GM18870 (cell line): ENCODE results near the gene ANKS1A.
"Not testable (repeated sequence)": the region's sequence is repeated elsewhere in the genome, so short reads cannot be mapped to it uniquely, and the experiment has no call there.

Experiments
- ATAC-seq: cut with Tn5 transposase; IDR thresholded peaks from one replicate; pipeline ENCODE4 v1.9.1; 2021; ENCODE audit warnings: moderate library complexity; ENCODE audit not compliant: unreplicated experiment

The ANKS1A gene

DNA sequence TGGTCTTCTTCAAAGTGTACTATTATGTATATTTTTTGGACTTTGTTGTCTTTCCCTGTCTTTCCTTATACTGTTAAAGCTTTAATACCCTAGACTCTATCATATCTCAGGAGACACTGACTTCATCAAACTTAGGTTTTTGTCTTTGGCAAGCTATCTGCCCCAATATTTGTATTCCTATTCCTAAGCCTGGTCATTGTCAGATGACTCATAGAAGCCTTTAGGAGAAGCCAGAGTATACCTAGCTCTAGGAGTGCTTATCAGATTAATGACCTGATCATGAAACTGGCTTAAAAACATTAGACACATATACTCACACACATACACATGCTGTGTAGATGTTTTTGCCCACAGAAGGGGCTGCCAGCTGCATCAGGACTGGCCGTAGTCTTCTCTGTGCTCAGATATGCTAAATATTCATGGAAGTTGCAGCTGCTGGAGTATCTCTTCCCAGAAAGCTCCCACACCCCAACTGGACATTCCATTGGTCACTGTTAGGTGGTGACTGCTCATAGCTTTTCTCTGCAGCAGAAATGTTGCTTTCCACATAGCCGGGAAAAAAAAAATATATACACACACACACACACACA lies 102.0 kb downstream of the ANKS1A start:
- no peak for ATAC-seq

DNA sequence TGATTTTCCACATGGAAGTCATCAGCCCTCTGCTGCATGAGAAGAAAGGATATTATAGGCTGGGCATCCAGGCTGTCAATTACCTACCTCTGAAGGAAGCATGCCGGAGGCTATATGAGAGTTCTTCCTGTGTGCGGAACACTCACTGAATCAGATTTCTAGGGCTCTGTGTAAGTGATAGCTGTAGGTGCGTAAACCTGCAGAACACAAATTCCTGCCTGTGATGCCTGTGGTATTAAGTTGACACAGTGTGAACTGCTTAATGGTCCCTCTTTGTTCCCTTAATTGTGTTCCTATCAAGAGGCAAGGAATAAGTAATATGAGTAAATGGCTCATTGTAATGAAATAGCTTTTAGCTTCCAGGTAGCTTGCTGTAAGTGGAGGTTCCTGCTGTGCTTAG lies 103.3 kb downstream of the ANKS1A start:
- ATAC-seq: no peak

DNA sequence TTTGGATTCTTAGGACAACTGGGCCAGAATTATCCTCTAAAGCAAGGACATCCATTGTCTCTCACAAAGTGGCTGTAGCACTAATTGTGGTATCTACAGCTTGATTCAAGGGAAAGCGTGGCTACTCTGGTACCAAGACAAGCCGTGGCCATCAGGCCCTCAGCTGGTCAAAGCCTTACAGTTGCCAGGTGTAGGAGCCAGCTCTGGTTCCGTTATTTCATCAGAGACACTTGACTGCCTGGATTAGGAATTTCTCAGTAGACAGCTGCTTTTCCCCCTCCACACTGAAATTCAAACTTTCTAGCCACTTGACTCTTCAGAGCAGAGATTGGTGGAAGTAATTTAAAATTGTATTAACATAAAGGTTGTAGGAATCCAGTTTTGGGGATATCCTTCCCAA lies 104.2 kb downstream of the ANKS1A start:
- ATAC-seq: no peak

GRCh38 chr6:34994693-34995092 lies 105.6 kb downstream of the ANKS1A start:
- ATAC-seq: no peak

GRCh38 chr6:34998417-34998816 lies 109.4 kb downstream of the ANKS1A start:
- not testable (repeated sequence) for ATAC-seq

DNA sequence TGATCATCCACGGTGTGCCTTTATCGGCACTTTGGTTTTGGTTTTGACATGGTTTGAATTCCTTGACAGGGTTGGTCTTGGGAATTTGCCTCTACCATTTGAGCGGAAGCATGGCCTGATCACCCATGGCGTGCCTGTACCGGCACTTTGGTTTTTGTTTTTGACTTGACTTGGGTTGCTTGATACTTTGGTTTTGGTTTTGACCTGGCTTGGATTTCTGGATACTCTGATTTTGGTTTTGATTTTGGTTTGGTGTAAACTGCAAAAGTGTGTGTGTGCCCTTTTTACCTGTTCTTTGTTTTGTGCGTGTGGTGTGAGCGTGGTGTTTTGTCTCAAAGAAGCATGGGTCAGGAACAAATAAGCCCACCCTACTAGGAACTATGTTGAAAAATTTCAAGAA lies 110.1 kb downstream of the ANKS1A start:
- ATAC-seq: not testable (repeated sequence)

DNA sequence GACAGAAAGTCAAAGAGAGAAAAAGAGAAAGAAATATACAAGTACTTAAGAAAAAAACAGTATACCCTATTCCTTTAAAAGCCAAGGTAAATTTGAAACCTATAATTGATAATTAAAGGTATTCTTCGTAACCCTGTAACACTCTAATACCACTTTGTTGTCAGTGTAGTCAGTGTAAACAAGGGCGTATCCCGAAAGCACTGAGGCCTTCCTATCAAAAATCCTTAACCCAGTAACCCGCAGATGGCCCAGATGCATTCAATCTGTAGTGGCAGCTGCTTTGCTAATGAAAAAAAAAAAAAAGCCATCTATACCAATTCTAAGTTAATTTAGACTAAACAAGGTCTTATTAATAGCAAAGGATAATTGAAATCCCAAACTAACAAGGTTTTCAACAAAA lies 110.9 kb downstream of the ANKS1A start:
- ATAC-seq: not testable (repeated sequence)

DNA sequence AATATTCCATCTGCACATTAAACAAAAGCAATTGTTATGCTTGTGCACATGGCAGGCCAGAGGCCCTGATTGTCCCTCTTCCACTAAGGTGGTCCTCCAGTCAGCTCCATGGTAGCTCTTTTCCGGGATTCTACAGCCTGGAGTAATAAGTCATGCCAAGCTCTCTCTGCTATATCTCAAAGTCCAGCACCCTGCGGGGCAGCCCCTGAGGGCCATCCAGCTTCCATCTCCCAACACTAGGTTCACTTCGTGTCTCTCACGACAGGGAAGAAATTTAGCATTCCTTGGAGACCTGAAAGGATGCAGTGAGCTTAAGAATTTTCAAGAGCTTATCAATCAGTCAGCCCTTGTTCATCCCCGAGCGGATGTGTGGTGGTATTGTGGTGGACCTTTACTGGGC lies 112.3 kb downstream of the ANKS1A start:
- not testable (repeated sequence) for ATAC-seq

DNA sequence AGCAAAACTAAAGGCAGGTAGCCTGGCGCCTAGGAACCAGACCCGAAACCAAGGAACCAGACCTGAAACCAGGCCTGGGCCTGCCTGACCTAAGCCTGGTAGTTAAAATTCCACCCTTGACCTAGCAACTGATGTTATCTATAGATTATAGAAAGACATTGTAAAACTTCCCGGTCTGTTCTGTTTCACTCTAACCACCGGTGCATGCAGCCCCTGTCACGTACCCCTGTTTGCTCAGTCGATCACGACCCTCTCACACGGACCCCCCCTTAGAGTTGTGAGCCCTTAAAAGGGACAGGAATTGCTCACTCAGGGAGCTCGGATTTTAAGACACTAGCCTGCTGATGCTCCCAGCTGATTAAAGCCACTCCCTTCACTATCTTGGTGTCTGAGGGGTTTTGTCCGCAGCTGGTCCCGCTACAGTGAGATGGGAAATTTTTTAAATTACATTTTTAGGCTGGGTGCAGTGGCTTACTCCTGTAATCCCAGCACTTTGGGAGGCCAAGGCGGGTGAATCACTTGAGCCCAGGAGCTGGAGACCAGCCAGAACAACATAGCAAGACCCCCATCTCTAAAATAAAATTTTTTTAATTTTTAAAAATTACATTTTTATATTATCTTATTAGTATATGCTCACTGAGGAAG lies 115.0 kb downstream of the ANKS1A start:
- not testable (repeated sequence) for ATAC-seq

DNA sequence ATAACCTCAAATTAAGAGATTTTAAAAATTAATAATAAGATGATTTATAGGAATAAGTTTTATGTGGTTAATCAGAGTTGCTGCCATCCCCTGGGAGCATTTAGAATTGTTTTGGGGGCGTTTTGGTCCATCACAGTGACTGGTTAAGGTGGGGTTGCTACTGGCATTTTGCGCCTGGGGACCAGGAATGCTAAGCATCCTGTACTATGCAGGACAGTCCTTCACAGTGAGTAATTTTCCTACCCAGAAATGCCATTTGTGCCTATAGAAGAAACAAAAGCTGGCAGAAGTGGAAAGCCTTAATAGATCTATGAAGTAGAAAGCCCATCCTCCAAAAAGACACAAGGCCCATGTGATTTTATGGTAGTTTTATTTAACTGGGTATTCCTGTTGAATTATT lies 118.0 kb downstream of the ANKS1A start:
- ATAC-seq: no peak

DNA sequence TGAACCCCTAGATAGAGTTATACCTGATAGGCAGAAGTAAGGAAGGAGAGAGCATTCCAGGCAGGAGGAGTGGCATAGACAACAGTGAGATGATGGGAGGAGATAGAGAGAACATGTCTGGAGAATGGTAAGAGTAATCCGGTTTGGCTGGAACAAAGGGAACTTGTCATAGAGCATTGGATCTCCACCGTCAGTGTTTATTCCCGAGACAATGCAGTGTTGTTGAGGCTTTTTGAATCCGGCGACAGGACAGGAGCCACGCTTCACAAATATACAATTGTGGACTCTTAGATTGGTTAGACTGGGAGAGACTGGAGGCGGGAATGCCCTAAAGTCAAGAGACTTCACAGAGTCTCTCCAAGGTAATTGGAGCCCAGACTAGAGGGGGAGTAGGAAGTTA lies 119.8 kb downstream of the ANKS1A start:
- ATAC-seq: no peak

- ATAC-seq: no peak
Measured at GRCh38 chr6:35011096-35012041, 122.3 kb downstream of the ANKS1A start.

- ATAC-seq: no peak
Measured at GRCh38 chr6:35013701-35014100, 124.6 kb downstream of the ANKS1A start.

GRCh38 chr6:35014341-35014740 lies 125.3 kb downstream of the ANKS1A start:
- no peak for ATAC-seq

GRCh38 chr6:35014786-35015185 lies 125.7 kb downstream of the ANKS1A start:
- no peak for ATAC-seq

DNA sequence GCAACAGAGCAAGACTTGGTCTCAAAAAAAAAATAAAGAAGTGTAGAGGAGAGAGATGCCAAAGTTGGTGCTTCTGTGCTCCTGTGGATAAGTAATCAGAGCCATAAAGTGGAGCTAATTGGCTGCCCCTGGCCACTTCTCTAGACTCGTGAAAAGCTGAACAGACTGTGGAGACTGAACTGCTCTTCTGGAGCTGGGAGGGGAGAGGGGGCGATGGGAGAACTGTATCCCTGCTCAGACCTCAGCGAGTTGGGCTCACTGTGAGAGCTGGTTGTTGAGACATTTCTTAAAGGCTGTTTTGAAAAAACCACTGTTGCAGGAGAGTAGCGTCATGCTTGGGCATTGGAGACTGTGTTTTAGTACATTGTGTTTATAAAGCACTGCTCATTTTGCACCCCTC lies 126.4 kb downstream of the ANKS1A start:
- ATAC-seq: no peak

DNA sequence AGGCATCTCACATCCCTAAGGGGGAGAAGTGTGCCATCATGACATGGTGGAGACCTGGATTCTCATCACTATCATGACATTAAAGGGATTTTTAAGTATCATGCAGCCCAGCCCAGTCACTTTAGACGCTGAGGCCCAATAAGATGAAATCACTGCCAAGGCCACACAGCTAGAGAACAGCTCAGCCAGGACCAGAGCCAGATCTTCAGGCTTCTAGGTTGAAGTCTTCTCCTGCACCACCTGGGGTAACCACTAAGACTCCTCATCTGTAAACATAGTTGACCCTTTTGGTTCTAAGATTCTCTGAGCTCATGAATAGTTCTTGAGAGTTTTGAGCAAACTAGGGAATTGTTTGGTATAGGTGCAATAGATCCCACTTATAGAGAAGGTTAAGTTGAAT lies 126.9 kb downstream of the ANKS1A start:
- no peak for ATAC-seq

- no peak for ATAC-seq
Measured at GRCh38 chr6:35016502-35017321, 127.7 kb downstream of the ANKS1A start.

- no peak for ATAC-seq
Measured at GRCh38 chr6:35017411-35018181, 128.5 kb downstream of the ANKS1A start.

GRCh38 chr6:35018182-35018519 lies 129.1 kb downstream of the ANKS1A start:
- no peak for ATAC-seq
